Mesothelial cell of epicardium (in vitro differentiated cells): ENCODE data around the gene PNPLA4. TPM values are rescaled to one million over a fixed set of nuclear protein-coding genes. Genes with fewer than 3 reads are reported as not detected.

Experiments
- DNase-seq, 2 experiments: peaks; one replicate each; pipeline ENCODE4 v3.0.0; 2021; ENCODE audit warnings: low spot score in 2 of 2; ENCODE audit not compliant: unreplicated experiment in 2 of 2
- H3K27ac Mint-ChIP-seq: 2 replicates; pipeline ENCODE4 v1.8.0; 2021; ENCODE audit warnings: mixed read lengths
- H3K27me3 Mint-ChIP-seq: 2 replicates; pipeline ENCODE4 v1.8.0; 2021; ENCODE audit warnings: low read depth, mixed read lengths
- H3K36me3 Mint-ChIP-seq: 2 replicates; pipeline ENCODE4 v1.8.0; 2021; ENCODE audit warnings: mixed read lengths
- H3K4me1 Mint-ChIP-seq: 2 replicates; pipeline ENCODE4 v1.8.0; 2021; ENCODE audit warnings: mixed read lengths
- H3K4me3 Mint-ChIP-seq: 2 replicates; pipeline ENCODE4 v1.8.0; 2021; ENCODE audit warnings: mild to moderate bottlenecking, moderate library complexity, mixed read lengths
- H3K9me3 Mint-ChIP-seq: 2 replicates; pipeline ENCODE4 v1.8.0; 2021; ENCODE audit warnings: mixed read lengths
- total RNA-seq: library from RNA; stranded (reverse); gene quantifications from 3 replicates; pipeline ENCODE4 v1.2.1, GENCODE V29; 2021
- TF ChIP-seq, protein P1 (sequence below): fragments of 200-600 bp; sonication (generic); IDR thresholded peaks from one replicate; pipeline ENCODE4 v1.5.0; 2021; ENCODE audit warnings: antibody characterized with exemption; ENCODE audit not compliant: unreplicated experiment

The PNPLA4 gene
- total RNA-seq, 1 donor from 2014 or later = 16.5 TPM

DNA sequence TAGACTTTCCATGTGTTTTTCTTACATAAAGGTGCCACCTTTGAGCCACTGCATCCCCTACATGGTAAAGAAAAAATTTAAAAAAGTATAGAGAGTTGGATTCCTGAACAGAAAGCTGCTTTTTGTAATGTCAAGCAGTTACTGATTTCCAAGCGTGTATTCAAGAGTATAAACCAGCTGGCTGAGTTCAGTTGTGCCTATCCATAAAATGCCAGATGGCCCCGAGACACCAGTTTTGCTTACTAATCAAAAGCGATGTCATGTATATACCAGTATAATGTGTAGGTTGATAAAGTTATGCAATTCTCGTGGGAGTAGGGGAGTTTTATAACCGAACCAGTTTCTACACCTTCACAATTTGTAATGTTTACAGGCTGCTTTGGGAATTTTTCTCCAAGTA, 26.2 kb upstream of the PNPLA4 start:
- TF ChIP-seq, protein P1, sequence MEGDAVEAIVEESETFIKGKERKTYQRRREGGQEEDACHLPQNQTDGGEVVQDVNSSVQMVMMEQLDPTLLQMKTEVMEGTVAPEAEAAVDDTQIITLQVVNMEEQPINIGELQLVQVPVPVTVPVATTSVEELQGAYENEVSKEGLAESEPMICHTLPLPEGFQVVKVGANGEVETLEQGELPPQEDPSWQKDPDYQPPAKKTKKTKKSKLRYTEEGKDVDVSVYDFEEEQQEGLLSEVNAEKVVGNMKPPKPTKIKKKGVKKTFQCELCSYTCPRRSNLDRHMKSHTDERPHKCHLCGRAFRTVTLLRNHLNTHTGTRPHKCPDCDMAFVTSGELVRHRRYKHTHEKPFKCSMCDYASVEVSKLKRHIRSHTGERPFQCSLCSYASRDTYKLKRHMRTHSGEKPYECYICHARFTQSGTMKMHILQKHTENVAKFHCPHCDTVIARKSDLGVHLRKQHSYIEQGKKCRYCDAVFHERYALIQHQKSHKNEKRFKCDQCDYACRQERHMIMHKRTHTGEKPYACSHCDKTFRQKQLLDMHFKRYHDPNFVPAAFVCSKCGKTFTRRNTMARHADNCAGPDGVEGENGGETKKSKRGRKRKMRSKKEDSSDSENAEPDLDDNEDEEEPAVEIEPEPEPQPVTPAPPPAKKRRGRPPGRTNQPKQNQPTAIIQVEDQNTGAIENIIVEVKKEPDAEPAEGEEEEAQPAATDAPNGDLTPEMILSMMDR = no peak
- no peak for DNase-seq
- H3K27me3 Mint-ChIP-seq = peaks cover 4% of the 10 kb centered on the region
- peaks cover 4% of the 10 kb centered on the region for H3K36me3 Mint-ChIP-seq
- H3K4me3 Mint-ChIP-seq = no peak overlapping the region
- H3K27ac Mint-ChIP-seq = no peak overlapping the region
- H3K4me1 Mint-ChIP-seq = peaks cover 22% of the 10 kb centered on the region
- H3K9me3 Mint-ChIP-seq = peaks cover 16% of the 10 kb centered on the region

DNA sequence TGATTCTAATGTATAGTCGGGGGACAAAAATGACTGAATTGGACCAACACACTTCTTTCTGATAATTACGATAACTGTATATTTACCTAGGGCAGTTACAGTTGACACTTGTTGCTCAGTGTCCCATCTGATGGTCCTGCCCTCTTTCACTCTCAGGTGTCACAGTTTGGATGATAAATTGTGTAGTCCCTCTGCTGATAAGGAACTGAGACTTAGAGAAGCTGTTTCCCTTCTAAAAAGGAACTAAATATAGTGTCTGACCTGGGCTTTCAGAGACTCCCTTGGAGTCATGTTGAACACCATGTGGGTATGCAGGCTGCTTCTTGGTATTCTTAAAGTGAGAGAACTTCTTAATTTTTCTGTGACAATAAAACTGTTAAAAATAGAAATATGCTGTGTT, 23.7 kb upstream of the PNPLA4 start:
- Mint-ChIP-seq H3K27me3 (peaks cover 4% of the 10 kb centered on the region), H3K27ac (no peak overlapping the region), H3K4me1 (peaks cover 30% of the 10 kb centered on the region), H3K4me3 (no peak overlapping the region), H3K9me3 (no peaks in the 10 kb centered on the region), H3K36me3 (no peaks in the 10 kb centered on the region)
- TF ChIP-seq, protein P1 = no peak
- no peak for DNase-seq

DNA sequence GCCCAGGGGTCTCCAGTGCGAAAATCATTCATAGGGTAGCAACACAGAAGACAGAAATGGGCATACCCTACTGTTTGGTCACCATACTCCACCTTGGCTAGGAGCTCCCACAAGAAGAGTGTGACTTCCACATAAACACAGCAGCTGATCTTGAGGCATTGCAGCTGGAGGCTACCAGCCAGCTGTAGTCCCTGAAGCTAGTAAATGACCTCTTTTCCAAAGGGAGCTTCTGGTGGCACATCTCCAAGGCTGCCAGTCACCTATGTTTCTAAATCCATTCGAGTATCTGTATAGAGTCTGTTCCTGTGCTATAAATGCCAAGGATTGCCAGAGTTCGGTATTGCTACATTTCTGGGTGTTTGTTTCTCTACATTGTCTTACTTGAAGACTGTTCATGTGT, 21.3 kb upstream of the PNPLA4 start:
- H3K36me3 Mint-ChIP-seq = no peaks in the 10 kb centered on the region
- H3K27me3 Mint-ChIP-seq = peaks cover 4% of the 10 kb centered on the region
- H3K4me3 Mint-ChIP-seq = no peak overlapping the region
- H3K4me1 Mint-ChIP-seq = peaks cover 11% of the 10 kb centered on the region
- H3K27ac Mint-ChIP-seq = no peak overlapping the region
- TF ChIP-seq, protein P1 = no peak
- DNase-seq = no peak
- no peaks in the 10 kb centered on the region for H3K9me3 Mint-ChIP-seq

DNA sequence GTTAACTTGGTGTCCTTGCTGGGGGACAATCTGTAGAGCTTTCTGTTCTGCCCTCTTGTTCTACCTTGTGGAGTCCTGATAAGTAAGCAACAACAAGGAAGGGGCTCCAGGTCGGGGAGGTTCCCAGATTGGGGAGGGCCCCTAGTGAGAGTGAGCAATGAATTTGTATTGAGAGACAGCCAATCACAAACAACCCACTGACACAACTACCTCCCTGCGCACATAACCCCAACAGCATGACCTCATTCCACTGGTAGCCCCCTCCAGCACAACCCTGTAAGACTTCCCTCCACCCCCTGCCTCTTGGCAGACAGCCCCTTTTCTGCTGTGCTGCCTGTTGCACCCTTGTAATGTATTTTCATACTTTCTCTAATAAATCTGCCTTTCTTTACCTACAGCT, 19.7 kb upstream of the PNPLA4 start:
- TF ChIP-seq, protein P1 = no peak
- Mint-ChIP-seq H3K9me3 (no peaks in the 10 kb centered on the region), H3K36me3 (no peaks in the 10 kb centered on the region), H3K27ac (no peak overlapping the region), H3K27me3 (peaks cover 4% of the 10 kb centered on the region), H3K4me3 (no peak overlapping the region), H3K4me1 (peaks cover 8% of the 10 kb centered on the region)
- DNase-seq = no peak

DNA sequence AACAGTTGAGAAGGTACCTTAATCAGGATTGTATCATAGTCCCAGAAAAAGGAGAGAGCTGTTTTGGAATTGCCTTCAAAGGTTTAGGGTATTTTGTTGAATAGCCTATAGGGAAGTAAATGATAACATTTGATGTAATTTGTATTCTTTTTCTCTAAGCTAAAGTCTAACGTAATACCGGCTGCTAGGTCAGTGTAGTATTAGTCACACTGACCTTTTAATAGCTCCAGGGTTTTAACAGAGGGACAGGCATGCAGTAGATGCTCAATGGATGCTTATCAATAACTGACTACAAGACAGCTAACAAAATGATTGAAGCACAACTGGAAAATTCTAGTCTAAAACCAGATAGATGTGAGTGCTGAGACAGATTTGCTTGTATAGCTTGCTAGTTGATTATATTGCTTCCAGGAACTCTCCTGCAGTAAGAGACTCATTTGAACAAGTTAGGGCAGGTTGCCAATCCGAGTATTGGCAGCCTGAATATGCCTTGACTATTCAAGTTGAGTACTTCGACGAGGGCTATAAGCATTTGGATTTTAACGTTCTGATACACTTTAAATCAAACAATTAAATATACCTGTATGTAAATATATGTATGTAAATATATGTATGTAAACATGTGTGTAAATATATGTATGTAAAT, 16.5 kb upstream of the PNPLA4 start:
- no peak for DNase-seq
- Mint-ChIP-seq H3K9me3 (no peaks in the 10 kb centered on the region), H3K4me3 (no peak overlapping the region), H3K27ac (no peak overlapping the region), H3K36me3 (no peaks in the 10 kb centered on the region), H3K4me1 (peaks cover 11% of the 10 kb centered on the region), H3K27me3 (no peaks in the 10 kb centered on the region)
- TF ChIP-seq, protein P1 = no peak
